ENCODE data around the gene KRT6B.
"Not testable (repeated sequence)": the region's sequence is repeated elsewhere in the genome, so short reads cannot be mapped to it uniquely, and the experiment has no call there.

KRT6B gene

DNA sequence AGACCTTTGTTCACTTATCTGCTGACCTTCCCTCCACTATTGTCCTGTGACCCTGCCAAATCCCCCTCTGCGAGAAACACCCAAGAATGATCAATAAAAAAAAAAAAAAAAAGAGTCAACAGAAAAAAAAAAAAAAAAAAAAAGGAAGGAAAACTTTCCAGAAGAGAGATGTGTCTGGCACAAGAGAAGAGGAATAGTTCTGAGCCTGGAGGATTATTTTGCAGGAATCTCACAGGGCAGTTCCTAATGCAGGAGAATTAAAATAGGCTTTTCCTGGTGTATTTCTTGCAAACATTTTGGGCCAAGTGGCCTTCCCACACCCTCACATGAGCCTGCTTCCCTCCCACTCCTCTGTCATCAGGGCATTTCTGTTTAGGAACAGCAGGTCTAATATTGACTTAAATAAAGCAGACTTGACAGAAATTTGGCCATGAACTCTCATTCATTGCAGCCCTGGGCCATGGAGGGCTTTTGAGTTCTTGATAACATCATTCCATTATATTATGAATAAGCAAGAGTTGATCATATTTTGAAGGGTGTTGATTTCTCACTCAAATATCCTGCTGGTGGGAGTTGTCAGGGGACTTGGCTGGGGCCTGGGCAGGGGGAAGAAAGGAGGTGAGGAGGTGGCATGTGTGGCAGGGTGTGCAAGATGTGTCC lies 41.2 kb downstream of the KRT6B start:
- DNase-seq: not testable (repeated sequence)

DNA sequence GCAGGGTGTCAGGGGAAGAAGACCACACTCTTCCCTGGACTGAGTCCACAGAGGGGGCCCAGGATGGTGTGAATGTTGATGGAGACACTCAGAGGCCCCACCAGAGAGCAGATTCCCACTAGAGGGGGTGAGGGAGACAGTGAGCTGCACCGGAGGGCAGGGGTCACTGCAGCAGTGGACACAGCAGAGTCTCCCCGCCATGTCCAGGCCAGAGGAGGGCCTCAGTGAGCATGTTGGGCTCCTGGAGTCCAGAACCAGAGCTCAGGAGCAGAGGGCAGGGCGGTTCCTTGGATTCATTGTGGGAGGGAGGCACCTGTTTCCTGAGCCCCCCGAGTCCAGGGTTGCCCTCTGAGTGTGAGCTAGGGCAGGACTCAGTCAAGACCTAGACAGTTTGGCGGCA lies 44.0 kb downstream of the KRT6B start:
- DNase-seq: no peak

DNA sequence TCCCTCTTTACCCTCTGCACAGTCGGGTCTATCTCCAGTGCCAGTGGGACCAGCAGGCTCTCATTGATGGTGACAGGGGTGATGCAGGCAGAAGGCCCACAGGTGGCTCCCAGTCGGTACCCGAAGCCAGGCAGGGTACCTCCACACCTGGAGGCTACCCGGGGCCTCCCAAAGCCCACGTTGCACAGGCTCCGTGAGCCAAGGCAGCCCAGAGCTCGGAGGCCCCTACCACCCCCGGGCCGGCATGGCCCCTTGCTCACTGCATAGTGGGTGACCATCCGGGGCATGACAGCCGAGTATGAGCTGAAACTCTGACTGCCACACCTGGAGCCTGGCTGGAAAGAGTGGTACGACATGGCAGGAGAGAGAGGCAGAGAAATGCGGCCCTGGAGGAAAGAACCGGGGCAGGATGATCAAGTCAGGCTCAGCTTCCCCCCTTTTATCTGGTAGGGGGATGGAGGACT lies 46.0 kb downstream of the KRT6B start, which contains the start of gene KRT82:
TSS of gene KRT82 (minus strand) at position 414 of the 464 bp plus-strand sequence. CDS start at position 356, 58 bp downstream.
- no peak for DNase-seq

DNA sequence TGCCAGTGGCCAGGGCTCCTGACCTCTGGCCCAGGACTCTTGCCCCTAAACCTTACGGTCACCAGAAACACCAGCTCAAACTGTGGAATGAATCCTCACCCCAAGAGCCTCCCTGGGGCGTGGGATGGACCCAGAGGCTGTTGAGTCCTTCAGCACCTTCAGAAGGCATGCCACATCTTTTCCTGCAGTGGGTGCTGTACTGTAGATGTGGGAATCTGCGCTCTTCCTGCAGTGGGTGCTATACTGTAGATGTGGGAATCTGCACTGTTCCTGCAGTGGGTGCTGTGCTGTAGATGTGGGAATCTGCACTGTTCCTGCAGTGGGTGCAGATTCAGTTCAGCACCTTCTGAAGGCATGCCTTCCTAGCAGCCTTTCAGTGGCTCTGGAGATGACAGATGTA lies 47.0 kb downstream of the KRT6B start:
- DNase-seq: no peak

DNA sequence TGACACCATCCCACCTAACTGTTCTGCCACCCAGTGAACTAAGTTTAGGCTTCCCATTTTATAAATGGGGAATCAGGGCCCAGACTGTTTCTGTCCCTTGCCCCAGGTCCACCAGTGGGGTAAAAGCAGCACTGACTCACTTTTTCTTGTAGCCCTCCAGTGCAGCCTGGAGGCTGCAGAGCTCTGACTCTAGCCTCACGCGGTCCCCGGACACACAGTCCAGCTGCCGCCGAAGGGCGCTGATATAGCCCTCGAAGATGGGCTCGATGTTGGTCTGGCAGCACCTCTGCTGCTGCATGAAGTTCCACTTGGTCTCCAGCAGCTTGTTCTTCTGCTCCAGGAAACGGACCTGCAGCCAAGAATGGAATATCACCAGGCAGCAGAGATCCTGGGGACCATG lies 48.4 kb downstream of the KRT6B start:
- no peak for DNase-seq

DNA sequence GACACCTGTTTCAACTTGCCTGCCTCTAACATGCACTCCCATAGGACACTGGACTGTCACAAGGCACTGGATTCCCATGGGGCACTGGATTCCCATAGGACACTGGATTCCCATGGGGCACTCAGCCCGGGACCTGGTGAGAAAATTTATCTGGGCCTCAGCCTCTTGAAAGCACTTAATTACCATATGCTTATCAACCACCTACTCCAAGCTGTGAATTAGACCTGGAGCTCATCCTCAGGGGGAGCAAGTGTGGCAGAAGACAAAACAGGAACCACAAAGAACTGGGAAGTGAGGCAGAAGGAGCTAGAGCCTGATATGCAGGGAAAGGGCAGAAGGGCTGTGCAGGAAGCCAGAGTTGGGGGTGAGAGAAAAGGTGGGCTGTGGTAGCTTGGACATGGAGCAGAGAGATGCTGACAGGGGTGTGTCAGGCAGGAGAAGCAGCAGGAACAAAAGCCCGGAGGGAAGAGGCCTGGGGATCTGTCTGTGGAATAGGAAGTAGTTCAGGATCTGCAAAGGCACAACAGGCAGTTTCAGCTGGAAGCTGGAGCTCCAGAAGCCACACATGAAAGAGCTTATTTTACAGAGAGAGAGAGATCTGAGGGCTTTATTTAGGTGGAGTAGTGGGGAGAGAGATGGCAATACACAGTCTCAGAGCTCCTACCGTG lies 48.9 kb downstream of the KRT6B start:
- DNase-seq: no peak

DNA sequence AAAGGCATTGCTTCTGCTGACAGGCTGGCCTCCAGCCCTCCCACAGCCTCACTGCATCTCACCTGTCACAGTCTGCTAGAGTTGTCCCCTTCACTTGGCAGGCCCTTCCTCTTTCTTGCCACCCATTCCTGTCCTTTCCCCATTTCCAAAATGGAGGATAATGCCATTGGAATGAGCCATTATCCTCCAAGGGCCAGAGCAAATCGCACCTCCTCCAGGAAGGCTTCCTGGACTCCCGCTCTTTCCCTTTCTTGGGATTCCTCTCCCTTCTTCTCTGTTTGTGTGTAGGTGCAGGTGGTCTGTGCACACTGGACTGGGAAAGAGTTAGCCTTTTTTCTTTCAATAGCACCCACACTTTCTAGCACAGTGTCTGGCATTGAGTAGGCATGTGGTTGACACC lies 49.6 kb downstream of the KRT6B start:
- no peak for DNase-seq

DNA sequence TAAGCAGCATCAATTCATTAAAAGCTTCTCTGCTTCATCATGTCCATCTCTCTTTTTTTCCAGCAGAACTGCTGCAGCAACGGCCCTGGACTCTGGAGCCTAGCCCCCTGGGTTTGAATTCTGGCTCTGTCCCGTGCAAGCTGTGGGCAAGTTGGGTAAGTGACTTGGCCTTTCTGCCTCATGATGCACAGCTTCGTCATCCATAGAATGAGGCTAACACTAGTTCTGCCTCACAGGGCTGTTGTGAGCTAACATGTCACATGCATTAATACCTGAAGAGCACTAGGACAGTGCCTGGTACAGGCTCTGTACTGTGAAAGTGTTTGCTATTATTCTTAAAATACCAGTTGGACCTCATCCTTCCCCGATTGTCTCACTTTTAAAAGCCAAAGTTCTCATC lies 50.0 kb downstream of the KRT6B start:
- no peak for DNase-seq

DNA sequence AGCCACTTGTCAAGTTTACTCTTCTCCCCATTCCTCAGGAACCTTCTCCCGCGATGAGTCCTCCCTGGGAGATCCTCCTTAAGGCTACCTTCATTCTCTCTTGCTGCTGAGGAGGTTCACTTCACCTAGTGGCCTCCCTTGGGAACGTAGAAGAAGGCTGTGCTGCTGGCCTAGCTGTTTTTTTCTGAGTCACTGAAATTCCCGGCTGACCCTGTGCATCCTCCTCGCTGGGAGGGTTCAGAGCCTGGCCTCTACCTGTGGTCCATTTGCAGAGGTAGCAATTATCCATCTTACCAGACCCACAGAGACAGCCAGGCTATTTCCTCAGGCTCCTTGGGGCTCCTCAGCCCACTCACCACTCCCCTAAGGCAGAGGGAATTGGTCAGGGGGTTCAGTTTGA lies 50.4 kb downstream of the KRT6B start:
- no peak for DNase-seq

DNA sequence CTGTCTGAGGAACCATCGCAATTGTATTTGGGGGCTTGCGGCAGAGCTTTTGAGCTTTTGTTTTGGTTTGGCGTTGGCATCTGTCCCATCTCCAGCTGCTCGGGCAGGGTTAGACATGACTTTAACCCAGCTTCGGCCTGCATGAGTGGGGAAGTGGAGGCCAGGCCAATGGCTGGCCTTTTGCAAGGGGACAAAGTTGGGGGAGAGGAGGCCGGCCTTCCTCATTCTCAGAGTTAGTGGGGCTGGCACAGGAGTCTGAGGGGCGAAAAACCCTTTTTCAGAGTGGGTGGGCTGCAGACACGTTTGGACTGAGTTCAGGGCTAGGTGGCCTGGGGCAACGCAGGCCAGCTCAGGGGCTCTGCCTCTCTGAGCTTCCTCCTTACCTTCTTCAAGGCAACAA lies 51.0 kb downstream of the KRT6B start:
- no peak for DNase-seq

DNA sequence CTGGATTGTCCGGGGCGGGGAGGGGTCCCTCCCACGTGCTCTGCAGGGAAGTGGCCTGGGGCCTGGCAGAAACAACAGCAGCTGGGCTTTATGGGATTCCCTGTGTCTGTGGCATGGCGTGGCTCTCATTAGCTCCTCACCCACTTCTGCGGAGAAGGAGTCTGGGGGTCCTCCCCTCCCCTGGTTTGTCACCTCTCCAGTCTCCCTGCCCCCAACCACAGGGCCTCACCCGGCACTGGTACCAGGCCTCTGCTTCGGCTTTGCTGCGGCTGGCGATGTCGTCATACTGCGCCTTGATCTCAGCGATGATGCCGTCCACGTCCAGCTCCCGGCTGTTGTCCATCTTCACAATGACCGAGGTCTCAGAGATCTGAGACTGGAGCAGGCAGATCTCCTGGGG lies 52.2 kb downstream of the KRT6B start:
- no peak for DNase-seq

DNA sequence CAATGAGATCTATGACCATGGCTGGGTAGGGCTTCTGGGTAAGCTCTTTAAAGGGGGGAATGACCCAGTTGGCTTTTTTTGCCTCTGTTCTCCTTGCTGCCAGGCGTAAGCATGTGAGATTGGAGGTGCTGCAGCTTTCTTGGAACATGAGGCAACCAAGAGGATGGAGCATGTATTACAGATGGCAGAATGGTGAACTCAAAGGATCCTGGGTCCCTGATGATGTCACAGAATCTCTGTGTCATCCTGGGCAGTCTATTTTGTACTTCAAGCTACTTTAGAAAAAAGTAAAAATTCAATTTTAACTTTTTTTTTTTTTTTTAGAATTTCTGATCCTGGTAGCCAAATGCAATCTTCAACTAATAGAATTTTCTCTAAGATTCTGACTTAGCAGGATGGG lies 53.8 kb downstream of the KRT6B start:
- peak; percentile 6 for DNase-seq

DNA sequence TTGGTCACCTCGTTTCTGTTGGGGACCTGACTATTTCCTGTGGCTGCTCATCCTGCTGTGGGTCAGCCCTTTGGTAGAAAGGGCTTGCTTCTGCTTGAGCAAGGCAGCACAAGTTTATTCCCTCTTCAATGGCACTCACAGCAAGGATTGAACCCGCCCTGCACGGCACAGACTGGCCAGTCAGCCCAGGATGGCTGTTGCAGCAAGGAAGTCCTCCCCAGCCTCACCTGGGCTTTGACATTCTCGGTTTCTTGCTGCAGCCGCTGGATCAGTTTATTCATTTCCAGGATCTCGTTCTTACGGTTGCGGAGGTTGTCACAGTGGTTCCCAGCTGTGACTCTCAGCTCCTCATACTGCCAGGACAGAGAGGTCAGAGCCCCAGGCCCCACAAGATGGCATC lies 55.3 kb downstream of the KRT6B start:
- no peak for DNase-seq

Measured in HCEC 1CT (cell line).